ENCODE results near the gene POU2F2. TPM values are rescaled to one million over a fixed set of nuclear protein-coding genes. Genes with fewer than 3 reads are reported as not detected.
"Not testable (repeated sequence)": the region's sequence is repeated elsewhere in the genome, so short reads cannot be mapped to it uniquely, and the experiment has no call there.

POU2F2 gene
- total RNA-seq, 1 donor, result 0.18 TPM

DNA sequence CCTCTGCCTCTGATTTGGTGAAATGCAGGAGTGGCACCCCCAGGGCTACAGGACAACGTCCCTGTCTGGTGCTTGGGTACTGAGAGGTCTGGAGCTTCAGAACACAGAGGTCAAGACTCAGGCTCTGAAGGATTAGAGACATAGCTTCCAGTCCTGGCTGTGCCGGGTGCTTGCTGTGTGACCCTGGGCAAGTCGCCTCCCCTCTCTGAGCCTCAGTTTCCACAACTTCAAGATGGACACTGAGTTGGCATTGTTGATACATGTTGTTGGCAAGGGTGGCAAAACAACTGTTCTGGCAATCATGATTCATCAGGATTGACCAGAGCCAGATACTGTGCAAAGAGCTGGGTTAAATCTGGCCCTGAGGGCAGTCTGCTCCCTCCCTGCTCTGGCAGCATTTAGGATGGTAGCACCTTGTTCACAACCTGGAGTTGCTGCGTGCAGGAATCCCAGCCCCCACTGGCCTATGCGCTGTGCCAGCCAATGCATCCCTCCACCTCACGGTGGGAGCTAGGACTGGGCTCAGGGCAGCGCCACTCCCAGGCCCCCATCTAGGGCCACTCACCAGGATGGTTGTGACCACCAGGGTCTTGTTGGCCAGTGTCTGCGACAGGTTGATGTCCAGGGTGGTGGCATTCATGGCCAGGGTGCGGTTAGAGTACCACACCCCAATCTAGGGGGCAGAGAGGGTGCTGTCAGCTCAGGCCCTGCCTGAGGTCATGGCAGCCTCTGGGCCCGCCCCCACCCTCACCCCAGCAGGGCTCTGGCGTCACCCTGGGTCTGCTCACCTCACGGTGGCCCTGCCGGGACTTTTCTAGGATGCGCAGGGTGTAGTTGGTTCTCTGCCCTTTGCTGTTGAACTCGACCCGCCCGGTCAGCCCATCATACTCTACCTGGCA is 79.0 kb downstream of the POU2F2 start:
- TF ChIP-seq, protein P1, sequence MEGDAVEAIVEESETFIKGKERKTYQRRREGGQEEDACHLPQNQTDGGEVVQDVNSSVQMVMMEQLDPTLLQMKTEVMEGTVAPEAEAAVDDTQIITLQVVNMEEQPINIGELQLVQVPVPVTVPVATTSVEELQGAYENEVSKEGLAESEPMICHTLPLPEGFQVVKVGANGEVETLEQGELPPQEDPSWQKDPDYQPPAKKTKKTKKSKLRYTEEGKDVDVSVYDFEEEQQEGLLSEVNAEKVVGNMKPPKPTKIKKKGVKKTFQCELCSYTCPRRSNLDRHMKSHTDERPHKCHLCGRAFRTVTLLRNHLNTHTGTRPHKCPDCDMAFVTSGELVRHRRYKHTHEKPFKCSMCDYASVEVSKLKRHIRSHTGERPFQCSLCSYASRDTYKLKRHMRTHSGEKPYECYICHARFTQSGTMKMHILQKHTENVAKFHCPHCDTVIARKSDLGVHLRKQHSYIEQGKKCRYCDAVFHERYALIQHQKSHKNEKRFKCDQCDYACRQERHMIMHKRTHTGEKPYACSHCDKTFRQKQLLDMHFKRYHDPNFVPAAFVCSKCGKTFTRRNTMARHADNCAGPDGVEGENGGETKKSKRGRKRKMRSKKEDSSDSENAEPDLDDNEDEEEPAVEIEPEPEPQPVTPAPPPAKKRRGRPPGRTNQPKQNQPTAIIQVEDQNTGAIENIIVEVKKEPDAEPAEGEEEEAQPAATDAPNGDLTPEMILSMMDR (IDR thresholded peaks at IDR 0.05; ENCODE audit: insufficient read depth, low read length), result no peak
- DNase-seq (ENCODE audit: low read depth), result no peak
- no peak overlapping the region for H3K4me3 ChIP-seq (ENCODE audit: low read depth, low read length)

DNA sequence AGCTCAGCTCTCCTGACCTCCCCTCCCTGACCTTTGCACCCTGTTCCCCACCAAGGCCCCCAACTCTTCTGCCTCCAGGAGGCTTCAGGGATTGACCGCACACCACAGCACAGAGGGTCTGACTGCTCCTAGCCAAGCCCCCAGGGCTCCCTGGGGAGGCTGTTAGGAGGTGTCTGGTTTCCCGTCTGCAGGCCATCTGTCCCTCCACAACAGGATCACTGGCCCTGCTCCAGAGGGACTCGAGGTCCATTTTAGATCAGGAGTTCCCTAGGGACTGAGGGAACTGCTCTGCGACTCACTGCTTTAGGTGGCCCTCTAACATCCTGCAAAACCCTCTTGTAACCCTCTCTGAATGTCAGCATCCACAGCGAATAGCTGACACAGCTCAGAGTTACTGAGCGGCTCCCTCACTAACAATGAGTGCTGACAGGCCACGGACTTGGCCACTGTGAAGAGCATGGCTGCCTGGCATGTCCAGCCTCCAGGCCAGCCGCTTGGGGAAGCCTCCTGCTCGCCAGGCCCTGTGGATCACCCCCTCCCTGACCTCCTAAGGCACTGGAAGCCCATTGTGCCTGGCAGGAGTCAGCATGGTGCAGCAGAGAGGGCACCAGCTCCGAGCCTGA is 79.9 kb downstream of the POU2F2 start:
- TF ChIP-seq, protein P1 (IDR thresholded peaks at IDR 0.05; ENCODE audit: insufficient read depth, low read length), result no peak
- H3K4me3 ChIP-seq (ENCODE audit: low read depth, low read length), result no peak overlapping the region
- no peak for DNase-seq (ENCODE audit: low read depth)

DNA sequence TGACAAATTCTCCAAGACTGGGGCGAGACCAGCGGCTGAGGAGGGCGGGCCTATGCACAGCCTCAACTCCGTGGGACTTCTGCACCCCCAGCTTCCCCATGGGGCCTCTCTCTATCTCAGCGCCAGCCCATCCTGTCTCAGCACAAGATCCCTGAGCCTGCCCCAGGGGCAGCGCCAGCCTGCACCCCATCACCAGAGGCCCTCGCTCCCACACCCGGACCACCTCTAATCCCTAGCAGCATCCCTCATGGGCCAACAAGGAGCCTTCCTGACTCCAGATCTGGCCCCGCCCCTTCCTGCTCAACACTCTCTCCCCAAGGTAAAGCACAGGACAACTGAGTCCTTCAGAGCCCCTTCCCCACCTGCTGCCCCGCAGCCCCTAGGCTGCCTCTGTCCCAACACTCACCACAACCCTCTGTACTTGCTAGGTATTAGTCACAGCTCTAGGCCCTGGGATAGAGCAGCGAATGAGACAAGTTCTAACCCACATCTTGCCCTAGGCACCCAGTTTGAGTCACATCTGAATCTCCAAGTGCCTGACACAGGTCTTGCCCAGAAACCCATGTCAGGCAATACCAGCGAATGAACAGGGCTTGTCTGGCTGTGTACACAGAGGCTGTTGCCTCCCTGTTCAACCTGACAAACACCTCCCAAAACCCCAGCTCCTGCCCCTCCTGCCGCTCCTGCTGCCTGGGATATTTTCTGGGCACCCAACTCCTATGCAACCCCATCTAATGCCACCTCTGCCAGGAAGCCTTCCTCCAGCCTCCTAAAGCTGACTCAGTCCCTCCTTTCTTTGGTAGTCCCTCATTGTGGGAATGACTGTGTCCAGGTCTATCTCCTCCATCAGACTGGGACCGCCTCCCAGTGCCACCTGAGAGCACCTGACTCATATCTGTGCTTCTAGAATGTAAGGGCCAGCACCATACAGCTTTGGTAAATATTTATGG is 80.8 kb downstream of the POU2F2 start:
- no peak overlapping the region for H3K4me3 ChIP-seq (ENCODE audit: low read depth, low read length)
- TF ChIP-seq, protein P1 (IDR thresholded peaks at IDR 0.05; ENCODE audit: insufficient read depth, low read length), result no peak
- no peak for DNase-seq (ENCODE audit: low read depth)

DNA sequence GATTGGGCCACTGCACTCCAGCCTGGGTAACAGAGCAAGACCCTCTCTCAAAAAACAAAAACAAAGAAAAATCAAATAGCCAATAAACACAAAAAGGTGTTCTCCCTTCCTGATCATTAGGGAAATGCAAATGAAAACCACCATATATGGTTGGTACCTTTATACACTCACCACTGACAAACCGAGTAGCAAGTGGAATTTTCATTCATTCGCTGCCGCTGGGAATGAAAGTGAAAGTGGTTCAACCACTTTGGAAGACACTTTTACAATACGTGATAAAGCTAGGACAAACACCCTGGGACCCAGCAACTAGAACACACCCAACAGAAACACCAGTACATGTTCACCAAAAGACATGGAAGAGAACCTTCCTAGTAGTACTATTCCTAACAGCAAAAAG is 83.3 kb downstream of the POU2F2 start:
- DNase-seq (ENCODE audit: low read depth), result no peak
- TF ChIP-seq, protein P1 (IDR thresholded peaks at IDR 0.05; ENCODE audit: insufficient read depth, low read length), result no peak
- H3K4me3 ChIP-seq (ENCODE audit: low read depth, low read length), result no peak overlapping the region

DNA sequence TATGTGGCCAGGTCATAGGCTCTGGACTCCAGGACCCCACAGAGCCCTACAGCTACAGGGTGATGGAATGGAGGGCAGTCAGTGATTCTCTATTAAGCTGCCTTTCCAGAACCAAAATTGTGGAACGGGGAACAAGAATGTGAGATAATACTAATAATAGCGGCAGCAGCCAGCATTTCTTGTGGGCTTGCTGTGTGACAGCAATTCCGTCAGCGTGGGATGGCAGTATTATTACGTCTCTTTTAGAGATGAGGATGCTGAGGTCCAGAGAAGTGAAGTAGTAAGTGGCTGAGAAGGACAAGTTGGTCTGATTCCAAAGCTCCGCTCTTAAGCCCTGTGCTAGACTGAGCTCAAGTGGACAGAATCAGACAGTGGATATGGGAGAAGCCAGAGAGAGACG is 86.7 kb downstream of the POU2F2 start:
- no peak for DNase-seq (ENCODE audit: low read depth)
- H3K4me3 ChIP-seq (ENCODE audit: low read depth, low read length), result no peak overlapping the region
- TF ChIP-seq, protein P1 (IDR thresholded peaks at IDR 0.05; ENCODE audit: insufficient read depth, low read length), result no peak

DNA sequence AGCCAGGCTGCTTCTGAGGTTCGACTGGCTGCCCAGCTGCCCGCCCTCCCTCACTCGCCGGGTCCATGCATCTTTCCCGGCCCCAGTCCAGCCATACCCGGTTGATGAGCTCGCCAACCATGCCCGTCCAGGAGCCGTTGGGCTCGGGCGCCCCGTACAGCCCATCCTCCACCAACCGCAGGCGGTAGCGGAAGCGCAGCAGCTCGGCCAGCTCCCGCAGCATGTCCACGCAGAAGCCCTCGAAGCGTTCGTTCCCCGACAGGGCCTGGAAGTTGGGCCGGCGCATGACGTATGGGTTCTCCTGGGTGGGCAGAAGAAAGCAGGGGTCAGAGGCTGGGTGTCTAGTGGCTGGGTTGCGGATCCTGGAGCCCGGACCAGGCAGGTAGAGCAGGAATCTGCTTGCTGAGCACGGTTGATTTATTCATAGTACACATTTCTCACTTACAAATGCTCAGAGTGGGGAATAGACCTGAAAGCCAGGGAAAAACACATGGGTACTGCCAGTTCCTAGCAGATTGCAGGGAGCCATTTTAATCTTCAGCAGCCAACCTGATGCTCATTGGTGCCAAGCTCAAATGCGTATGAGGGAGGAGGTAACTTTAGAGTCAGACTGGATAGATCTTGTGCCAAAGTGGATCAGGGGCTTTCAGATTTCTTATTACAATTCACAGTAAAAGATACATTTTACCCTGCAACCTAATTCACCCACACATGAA is 89.6 kb downstream of the POU2F2 start:
- DNase-seq (ENCODE audit: low read depth), result no peak
- TF ChIP-seq, protein P1 (IDR thresholded peaks at IDR 0.05; ENCODE audit: insufficient read depth, low read length), result no peak
- H3K4me3 ChIP-seq (ENCODE audit: low read depth, low read length), result no peak overlapping the region

DNA sequence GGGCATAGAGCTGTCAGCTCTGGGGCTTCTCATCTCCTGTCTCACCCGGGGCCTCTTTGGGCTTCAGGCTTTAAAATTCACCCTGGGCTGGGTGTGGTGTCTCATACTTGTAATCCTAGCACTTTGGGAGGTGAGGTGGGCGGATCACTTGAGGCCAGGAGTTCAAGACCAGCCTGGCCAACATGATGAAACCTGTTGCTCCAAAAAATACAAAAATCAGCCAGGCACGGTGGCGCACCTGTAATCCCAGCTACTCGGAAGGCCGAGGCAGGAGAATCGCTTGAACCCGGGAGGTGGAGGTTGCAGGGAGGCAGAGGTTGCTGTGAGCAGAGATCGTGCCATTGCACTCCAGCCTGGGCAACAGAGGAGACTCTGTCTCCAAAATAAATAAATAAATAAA is 91.8 kb downstream of the POU2F2 start:
- not testable (repeated sequence) for H3K4me3 ChIP-seq (ENCODE audit: low read depth, low read length); DNase-seq (ENCODE audit: low read depth)
